GM19023 (cell line): ENCODE data around the gene EPAS1.

ENCODE experiments used
- ATAC-seq: cut with Tn5 transposase; IDR thresholded peaks from one replicate; pipeline ENCODE4 v1.9.1; 2021; ENCODE audit warnings: mild to moderate bottlenecking, moderate library complexity; ENCODE audit not compliant: unreplicated experiment

The EPAS1 gene

GRCh38 chr2:46380038-46380940, 83.1 kb downstream of the EPAS1 start:
- ATAC-seq, result no peak

- ATAC-seq, result no peak
These were observed 84.1 kb downstream of the EPAS1 start for GRCh38 chr2:46381263-46381849.

- no peak for ATAC-seq
These were observed 84.7 kb downstream of the EPAS1 start for GRCh38 chr2:46381871-46382270.

GRCh38 chr2:46382331-46383112, 85.3 kb downstream of the EPAS1 start:
- ATAC-seq, result no peak

GRCh38 chr2:46383113-46383395, 85.8 kb downstream of the EPAS1 start:
- ATAC-seq, result no peak

- ATAC-seq, result no peak
These were observed 86.7 kb downstream of the EPAS1 start for GRCh38 chr2:46383784-46384456.

- ATAC-seq, result no peak
These were observed 87.2 kb downstream of the EPAS1 start for GRCh38 chr2:46384457-46384815.

- ATAC-seq, result no peak
These were observed 88.8 kb downstream of the EPAS1 start for GRCh38 chr2:46385786-46386577.

GRCh38 chr2:46386763-46387162, 89.6 kb downstream of the EPAS1 start:
- no peak for ATAC-seq

GRCh38 chr2:46387292-46387691, 90.1 kb downstream of the EPAS1 start:
- no peak for ATAC-seq

GRCh38 chr2:46387886-46388515, 90.8 kb downstream of the EPAS1 start:
- ATAC-seq, result no peak

GRCh38 chr2:46388881-46389280, 91.7 kb downstream of the EPAS1 start:
- no peak for ATAC-seq

- no peak for ATAC-seq
These were observed 92.3 kb downstream of the EPAS1 start for GRCh38 chr2:46389417-46389916.

GRCh38 chr2:46390036-46390435, 92.8 kb downstream of the EPAS1 start:
- no peak for ATAC-seq

GRCh38 chr2:46390901-46391395, 93.7 kb downstream of the EPAS1 start:
- ATAC-seq, result no peak

- no peak for ATAC-seq
These were observed 95.5 kb downstream of the EPAS1 start for GRCh38 chr2:46392561-46393346.

- ATAC-seq, result no peak
These were observed 96.2 kb downstream of the EPAS1 start for GRCh38 chr2:46393347-46393820.

GRCh38 chr2:46393865-46394264, 96.7 kb downstream of the EPAS1 start:
- ATAC-seq, result no peak
